RCC 7860 (cell line): ENCODE data around the gene TMC5.
A peak's percentile ranks its signal among the peaks of the same experiment; 100 is the strongest.
"Not testable (repeated sequence)": the region's sequence is repeated elsewhere in the genome, so short reads cannot be mapped to it uniquely, and the experiment has no call there.

Source experiments
- DNase-seq: peaks from one replicate; pipeline ENCODE4 v3.0.0-alpha.2; 2015; ENCODE audit warnings: low spot score
- FAIRE-seq: peaks from 2 replicates; lab custom pipeline; 2012; peaks lifted over from hg19 to GRCh38; lab: Jason Lieb, UNC

TMC5 gene

GRCh38 chr16:19400711-19401110, 17.0 kb upstream of the TMC5 start:
- FAIRE-seq (no peak), DNase-seq (no peak)

- FAIRE-seq (no peak), DNase-seq (no peak)
These were observed 10.7 kb upstream of the TMC5 start for GRCh38 chr16:19406891-19407491.

- no peak for DNase-seq
- FAIRE-seq, result no peak
These were observed 7.1 kb upstream of the TMC5 start for GRCh38 chr16:19410435-19411171.

GRCh38 chr16:19411298-19411697, 6.4 kb upstream of the TMC5 start:
- DNase-seq (no peak), FAIRE-seq (no peak)

- FAIRE-seq, DNase-seq: not testable (repeated sequence)
These were observed 5.6 kb upstream of the TMC5 start for GRCh38 chr16:19412055-19412454.

- FAIRE-seq (no peak), DNase-seq (no peak)
These were observed 2.2 kb upstream of the TMC5 start for GRCh38 chr16:19415461-19415860.

- no peak for DNase-seq
- FAIRE-seq, result no peak
These were observed 1.8 kb upstream of the TMC5 start for GRCh38 chr16:19415918-19416317.

- FAIRE-seq, result no peak
- DNase-seq, result no peak
These were observed 517 bp downstream of the TMC5 start for GRCh38 chr16:19418200-19418599.

- FAIRE-seq, result peak; percentile 85
- DNase-seq, result peak; percentile 95
These were observed 2.0 kb downstream of the TMC5 start for GRCh38 chr16:19419698-19420075.

GRCh38 chr16:19424478-19424877, 6.8 kb downstream of the TMC5 start:
- FAIRE-seq, result no peak
- DNase-seq, result no peak

- no peak for DNase-seq
- no peak for FAIRE-seq
These were observed 12.7 kb downstream of the TMC5 start for GRCh38 chr16:19430345-19430744.

GRCh38 chr16:19431636-19432340, 14.1 kb downstream of the TMC5 start:
- DNase-seq, result no peak
- FAIRE-seq, result no peak

GRCh38 chr16:19432429-19432828, 14.7 kb downstream of the TMC5 start:
- DNase-seq (no peak), FAIRE-seq (no peak)

- FAIRE-seq, result no peak
- no peak for DNase-seq
These were observed 16.9 kb downstream of the TMC5 start for GRCh38 chr16:19434584-19434983.

- DNase-seq (no peak), FAIRE-seq (no peak)
These were observed 18.9 kb downstream of the TMC5 start for GRCh38 chr16:19436540-19436939.

GRCh38 chr16:19437280-19437679, 19.6 kb downstream of the TMC5 start:
- no peak for FAIRE-seq
- DNase-seq, result no peak

- DNase-seq, result no peak
- no peak for FAIRE-seq
These were observed 21.1 kb downstream of the TMC5 start for GRCh38 chr16:19438739-19439138.

- FAIRE-seq (no peak), DNase-seq (no peak)
These were observed 21.8 kb downstream of the TMC5 start for GRCh38 chr16:19439483-19439882.

GRCh38 chr16:19443659-19444058, 26.0 kb downstream of the TMC5 start:
- FAIRE-seq, result no peak
- no peak for DNase-seq

- no peak for FAIRE-seq
- no peak for DNase-seq
These were observed 28.7 kb downstream of the TMC5 start for GRCh38 chr16:19446300-19446846.

- FAIRE-seq (no peak), DNase-seq (no peak)
These were observed 29.2 kb downstream of the TMC5 start for GRCh38 chr16:19446886-19447285.

GRCh38 chr16:19450186-19450585, 32.5 kb downstream of the TMC5 start:
- FAIRE-seq, result no peak
- no peak for DNase-seq
